Cardiac muscle cell (in vitro differentiated cells and primary cell): ENCODE measurements around the gene ATXN2. TPM values are rescaled to one million over a fixed set of nuclear protein-coding genes. Genes with fewer than 3 reads are reported as not detected.
A peak's percentile ranks its signal among the peaks of the same experiment; 100 is the strongest.

ENCODE experiments used
- DNase-seq, 2 donors: peaks; one replicate each; pipeline versions ENCODE4 v3.0.0 to v3.0.0-alpha.2; 2010 to 2017; ENCODE audit warnings: low read depth in 1 of 2, low spot score in 1 of 2
- H3K27ac ChIP-seq: fragments of 200-600 bp; sonication (generic); 2 replicates; pipeline ENCODE4 v1.5.1; 2016
- H3K27me3 ChIP-seq: fragments of 200-600 bp; sonication (generic); 2 replicates; pipeline ENCODE4 v1.6.0; 2016; ENCODE audit warnings: control low read depth
- H3K36me3 ChIP-seq: fragments of 200-600 bp; sonication (generic); 2 replicates; pipeline ENCODE4 v1.5.1; 2016; ENCODE audit warnings: control low read depth
- H3K4me1 ChIP-seq: fragments of 200-600 bp; sonication (generic); 2 replicates; pipeline ENCODE4 v1.8.1; 2017; ENCODE audit warnings: low read depth, mild to moderate bottlenecking, mixed run types
- H3K4me3 ChIP-seq: fragments of 200-600 bp; sonication (generic); 2 replicates; pipeline ENCODE4 v1.5.1; 2016; ENCODE audit warnings: mild to moderate bottlenecking
- H3K9me3 ChIP-seq: fragments of 200-600 bp; sonication (generic); 2 replicates; pipeline ENCODE4 v1.5.1; 2017; ENCODE audit warnings: low read depth, mild to moderate bottlenecking, control low read depth
- CTCF ChIP-seq: IDR thresholded peaks from 2 replicates; pipeline ENCODE4 v1.5.1; 2012; ENCODE audit warnings: low read depth, mild to moderate bottlenecking, low read length
- polyA plus RNA-seq: library from polyadenylated mRNA; unstranded; fragments of >200 nt; fragmentation: Nextera tagmentation; extraction: Ambion mirVana; gene quantifications from 2 replicates; pipeline ENCODE4 v1.2.1, GENCODE V29; 2016
- total RNA-seq: library from RNA; depleted of rRNA; stranded (reverse); fragments of >200 nt; gene quantifications from 2 replicates; pipeline ENCODE4 v1.2.3, GENCODE V29; 2016

Gene ATXN2
- total and polyA plus RNA-seq, 2 experiments from 2014 or later: 29.5 to 52.7 TPM

GRCh38 chr12:111453071-111453989, 145.8 kb downstream of the ATXN2 start:
- no peaks in the 10 kb centered on the region for H3K9me3 ChIP-seq
- H3K36me3 ChIP-seq: peaks cover 49% of the 10 kb centered on the region
- peaks cover 5% of the 10 kb centered on the region for H3K4me1 ChIP-seq
- DNase-seq: no peak
- no peak for TF ChIP-seq CTCF
- H3K27me3 ChIP-seq: no peaks in the 10 kb centered on the region
- H3K27ac ChIP-seq: peak overlapping the region; percentile 36
- no peak overlapping the region for H3K4me3 ChIP-seq

GRCh38 chr12:111451649-111452129, 147.4 kb downstream of the ATXN2 start:
- Histone ChIP-seq H3K27ac (no peak overlapping the region), H3K36me3 (peaks cover 51% of the 10 kb centered on the region)

GRCh38 chr12:111451232-111451631, 147.9 kb downstream of the ATXN2 start:
- Histone ChIP-seq H3K4me1 (peaks cover 5% of the 10 kb centered on the region), H3K27me3 (no peaks in the 10 kb centered on the region), H3K36me3 (peaks cover 48% of the 10 kb centered on the region), H3K4me3 (no peak overlapping the region), H3K9me3 (no peaks in the 10 kb centered on the region), H3K27ac (no peak overlapping the region)
- DNase-seq: no peak
- TF ChIP-seq CTCF: no peak

More at GRCh38 chr12:111451649-111452129, 147.4 kb downstream of the ATXN2 start:
- no peaks in the 10 kb centered on the region for H3K9me3 ChIP-seq
- peaks cover 5% of the 10 kb centered on the region for H3K4me1 ChIP-seq
- no peak overlapping the region for H3K4me3 ChIP-seq
- DNase-seq: peak; percentile 47 to 71
- no peaks in the 10 kb centered on the region for H3K27me3 ChIP-seq
- TF ChIP-seq CTCF: peak; percentile 78

GRCh38 chr12:111450676-111451075, 148.4 kb downstream of the ATXN2 start:
- H3K27me3 ChIP-seq: no peaks in the 10 kb centered on the region
- H3K4me3 ChIP-seq: no peak overlapping the region
- H3K36me3 ChIP-seq: peaks cover 46% of the 10 kb centered on the region
- TF ChIP-seq CTCF: no peak
- no peaks in the 10 kb centered on the region for H3K9me3 ChIP-seq
- DNase-seq: no peak
- H3K27ac ChIP-seq: no peak overlapping the region
- peaks cover 11% of the 10 kb centered on the region for H3K4me1 ChIP-seq

- Histone ChIP-seq H3K27ac (no peak overlapping the region), H3K36me3 (peaks cover 31% of the 10 kb centered on the region), H3K9me3 (no peaks in the 10 kb centered on the region), H3K4me3 (no peak overlapping the region), H3K4me1 (peaks cover 17% of the 10 kb centered on the region), H3K27me3 (no peaks in the 10 kb centered on the region)
- no peak for DNase-seq
- TF ChIP-seq CTCF: no peak
Measured at GRCh38 chr12:111448846-111449790, 150.0 kb downstream of the ATXN2 start.
